ENCODE data around the gene PLEKHJ1. TPM values are rescaled to one million over a fixed set of nuclear protein-coding genes. Genes with fewer than 3 reads are reported as not detected.

The PLEKHJ1 gene
- total and polyA plus RNA-seq, 9 of the 15 experiments (the other 6 are each of a cell fraction or from before 2014, with no cell fraction given) = 1.5 to 188 (median 63.9) TPM

GRCh38 chr19:2212861-2213711 is 23.0 kb downstream of the PLEKHJ1 start:
- FAIRE-seq = no peak
- no peak for TF ChIP-seq SAP30 (IDR thresholded peaks at IDR 0.05; ENCODE audit: borderline replicate concordance, insufficient read depth, low read depth, low read length, poor library complexity, severe bottlenecking)
- no peak for TF ChIP-seq SMAD4 (CRISPR knock-in tag; conservative IDR thresholded peaks at IDR 0.05)
- TF ChIP-seq ZFX (CRISPR knock-in tag; IDR thresholded peaks at IDR 0.05) = peak; percentile 4; the same call in 1 of the 2 replicates
- TF ChIP-seq EP300 (IDR thresholded peaks at IDR 0.05; ENCODE audit: low read length) = no peak
- no peak for TF ChIP-seq ZNF146 (CRISPR knock-in tag; IDR thresholded peaks at IDR 0.05; ENCODE audit: unreplicated experiment)
- TF ChIP-seq HNRNPK (IDR thresholded peaks at IDR 0.05; ENCODE audit: low read depth, low read length, poor library complexity, severe bottlenecking) = no peak
- H3K9me1 ChIP-seq (ENCODE audit: control insufficient read depth, insufficient read depth, low read length) = no peaks in the 10 kb centered on the region
- H3K9me3 ChIP-seq (replicated peaks; ENCODE audit: control insufficient read depth, insufficient read depth, low read depth, low read length) = no peaks in the 10 kb centered on the region
- H3K79me2 ChIP-seq (ENCODE audit: control insufficient read depth, insufficient read depth, low read length) = no peaks in the 10 kb centered on the region
- POLR2A ChIA-PET = interaction anchor here (0.8 to 1.2 kb wide), 3 partner anchors 9 to 22 kb away, joined by 3 to 8 read pairs (median 3); no protein-coding TSS in a partner anchor
- no peak for DNase-seq (ENCODE audit: extremely low read depth in 1 of 4, low spot score in 3 of 4)
- 95% methylated on average over 17 of the region's 21 CpGs for WGBS (ENCODE audit: insufficient coverage, low coverage, missing lambda C conversion rate)
- no peak overlapping the region for H3K4me3 ChIP-seq
- no peak for ATAC-seq
- no peak overlapping the region for H3K4me2 ChIP-seq (ENCODE audit: insufficient read depth, low read length)
- H3K36me3 ChIP-seq (ENCODE audit: control insufficient read depth, insufficient read depth, low read length) = peaks cover 99% of the 10 kb centered on the region; the same call in 2 of the 3 replicates
- no TSS peak for BruUV-seq (replicated peaks)
- in situ Hi-C loops (cut with MboI) = no loop called here
- H2AFZ ChIP-seq (ENCODE audit: low read depth, low read length) = no peak overlapping the region
- intact Hi-C loops (cut with micrococcal nuclease) = no loop called here
- no peaks in the 10 kb centered on the region for H3K27me3 ChIP-seq (ENCODE audit: control insufficient read depth in 2 of 2, insufficient read depth in 2 of 2, low read length in 2 of 2)
- H3K4me1 ChIP-seq (replicated peaks in 1 of 2; ENCODE audit: control insufficient read depth in 2 of 2, insufficient read depth in 2 of 2, low read length in 2 of 2) = peaks cover 0 to 49% of the 10 kb centered on the region in 2 experiments; a peak in 3 of 5 replicates
- 0 out of 2 replicates have a peak, but pooled peaks cover 9% of the 10 kb centered on the region for H4K20me1 ChIP-seq (replicated peaks; ENCODE audit: control insufficient read depth, insufficient read depth, low read length)
- CTCF ChIA-PET (ENCODE audit: low intra/inter-chr PET ratio) = no interaction called here
- no peak overlapping the region; a peak in 1 of 4 replicates for H3K9ac ChIP-seq (ENCODE audit: insufficient read depth in 1 of 2, low read depth in 2 of 2, low read length in 2 of 2)
- H3K27ac ChIP-seq (ENCODE audit: extremely low read depth, low read depth, low read length) = no peak overlapping the region

All from K562 (cell line).